Measurements from ENCODE around the gene BCL11B. TPM values are rescaled to one million over a fixed set of nuclear protein-coding genes. Genes with fewer than 3 reads are reported as not detected.
"Not testable (repeated sequence)": the region's sequence is repeated elsewhere in the genome, so short reads cannot be mapped to it uniquely, and the experiment has no call there.

BCL11B gene
- total and polyA plus RNA-seq, 2 donors: 15.1 to 55.5 TPM

- Histone ChIP-seq H3K4me1 (ENCODE audit: control insufficient read depth in 2 of 2, insufficient read depth in 2 of 2, low read length in 2 of 2) (peaks cover 6 to 94% of the 10 kb centered on the region in 2 donors), H3K36me3 (ENCODE audit: control insufficient read depth in 2 of 2, insufficient read depth in 2 of 2, low read length in 1 of 2) (peaks cover 79 to 99% of the 10 kb centered on the region in 2 donors), H3K27me3 (ENCODE audit: control insufficient read depth in 2 of 2, insufficient read depth in 1 of 2, low read length in 1 of 2) (no peaks in the 10 kb centered on the region), H3K27ac (ENCODE audit: low read depth in 1 of 2, low read length in 1 of 2) (peak overlapping the region; percentile 39 to 48), H3K4me3 (ENCODE audit: low read length in 2 of 2) (no peak overlapping the region), H3K9me3 (ENCODE audit: control insufficient read depth in 2 of 2, insufficient read depth in 1 of 2, low read length in 1 of 2) (no peaks in the 10 kb centered on the region)
- no peak for DNase-seq (ENCODE audit: low read depth in 6 of 9, low spot score in 9 of 9)
- WGBS: 78% methylated on average over 17 of the region's 17 CpGs
These were observed 38.6 kb downstream of the BCL11B start for GRCh38 chr14:99233222-99234035.

GRCh38 chr14:99232714-99233214, 39.2 kb downstream of the BCL11B start:
- Histone ChIP-seq H3K4me3 (ENCODE audit: low read length in 2 of 2) (no peak overlapping the region), H3K4me1 (ENCODE audit: control insufficient read depth in 2 of 2, insufficient read depth in 2 of 2, low read length in 2 of 2) (peaks cover 4 to 93% of the 10 kb centered on the region in 2 donors), H3K36me3 (ENCODE audit: control insufficient read depth in 2 of 2, insufficient read depth in 2 of 2, low read length in 1 of 2) (peaks cover 79 to 99% of the 10 kb centered on the region in 2 donors), H3K27ac (ENCODE audit: low read depth in 1 of 2, low read length in 1 of 2) (peak overlapping the region; percentile 21 to 72), H3K27me3 (ENCODE audit: control insufficient read depth in 2 of 2, insufficient read depth in 1 of 2, low read length in 1 of 2) (no peaks in the 10 kb centered on the region), H3K9me3 (ENCODE audit: control insufficient read depth in 2 of 2, insufficient read depth in 1 of 2, low read length in 1 of 2) (no peaks in the 10 kb centered on the region)
- DNase-seq (ENCODE audit: low read depth in 6 of 9, low spot score in 9 of 9): no peak
- WGBS: 87% methylated on average over 3 of the region's 3 CpGs

- DNase-seq (ENCODE audit: low read depth in 6 of 9, low spot score in 9 of 9): no peak
- no peak overlapping the region for H3K4me3 ChIP-seq (ENCODE audit: low read length in 2 of 2)
- H3K9me3 ChIP-seq (ENCODE audit: control insufficient read depth in 2 of 2, insufficient read depth in 1 of 2, low read length in 1 of 2): no peaks in the 10 kb centered on the region
- 63% methylated on average over 21 of the region's 21 CpGs for WGBS
- H3K27ac ChIP-seq (ENCODE audit: low read depth in 1 of 2, low read length in 1 of 2): peak overlapping the region; percentile 26 to 44
- no peaks in the 10 kb centered on the region for H3K27me3 ChIP-seq (ENCODE audit: control insufficient read depth in 2 of 2, insufficient read depth in 1 of 2, low read length in 1 of 2)
- H3K36me3 ChIP-seq (ENCODE audit: control insufficient read depth in 2 of 2, insufficient read depth in 2 of 2, low read length in 1 of 2): peaks cover 81 to 100% of the 10 kb centered on the region in 2 donors
- H3K4me1 ChIP-seq (ENCODE audit: control insufficient read depth in 2 of 2, insufficient read depth in 2 of 2, low read length in 2 of 2): peaks cover 2 to 94% of the 10 kb centered on the region in 2 donors
These were observed 39.9 kb downstream of the BCL11B start for GRCh38 chr14:99231850-99232713.

- WGBS: 66% methylated on average over 38 of the region's 38 CpGs
- H3K4me1 ChIP-seq (ENCODE audit: control insufficient read depth in 2 of 2, insufficient read depth in 2 of 2, low read length in 2 of 2): peaks cover 5 to 92% of the 10 kb centered on the region in 2 donors
- H3K27ac ChIP-seq (ENCODE audit: low read depth in 1 of 2, low read length in 1 of 2): peak overlapping the region; percentile 44 to 72
- no peaks in the 10 kb centered on the region for H3K27me3 ChIP-seq (ENCODE audit: control insufficient read depth in 2 of 2, insufficient read depth in 1 of 2, low read length in 1 of 2)
- H3K9me3 ChIP-seq (ENCODE audit: control insufficient read depth in 2 of 2, insufficient read depth in 1 of 2, low read length in 1 of 2): no peaks in the 10 kb centered on the region
- DNase-seq (ENCODE audit: low read depth in 6 of 9, low spot score in 9 of 9): no peak
- peak overlapping the region in 1 of 2 donors; percentile 8 for H3K4me3 ChIP-seq (ENCODE audit: low read length in 2 of 2)
- peaks cover 84 to 100% of the 10 kb centered on the region in 2 donors for H3K36me3 ChIP-seq (ENCODE audit: control insufficient read depth in 2 of 2, insufficient read depth in 2 of 2, low read length in 1 of 2)
These were observed 40.7 kb downstream of the BCL11B start for GRCh38 chr14:99231161-99231849.

- no peaks in the 10 kb centered on the region for H3K27me3 ChIP-seq (ENCODE audit: control insufficient read depth in 2 of 2, insufficient read depth in 1 of 2, low read length in 1 of 2)
These were observed 41.5 kb downstream of the BCL11B start for GRCh38 chr14:99230208-99231151.

GRCh38 chr14:99229654-99230207, 42.3 kb downstream of the BCL11B start:
- Histone ChIP-seq H3K27ac (ENCODE audit: low read depth in 1 of 2, low read length in 1 of 2) (peak overlapping the region; percentile 61 to 62), H3K4me1 (ENCODE audit: control insufficient read depth in 2 of 2, insufficient read depth in 2 of 2, low read length in 2 of 2) (peaks cover 9 to 93% of the 10 kb centered on the region in 2 donors), H3K9me3 (ENCODE audit: control insufficient read depth in 2 of 2, insufficient read depth in 1 of 2, low read length in 1 of 2) (no peaks in the 10 kb centered on the region), H3K27me3 (ENCODE audit: control insufficient read depth in 2 of 2, insufficient read depth in 1 of 2, low read length in 1 of 2) (no peaks in the 10 kb centered on the region), H3K36me3 (ENCODE audit: control insufficient read depth in 2 of 2, insufficient read depth in 2 of 2, low read length in 1 of 2) (peaks cover 95 to 100% of the 10 kb centered on the region in 2 donors), H3K4me3 (ENCODE audit: low read length in 2 of 2) (peak overlapping the region in 1 of 2 donors; percentile 1)
- 63% methylated on average over 10 of the region's 10 CpGs for WGBS
- no peak for DNase-seq (ENCODE audit: low read depth in 6 of 9, low spot score in 9 of 9)

More at GRCh38 chr14:99230208-99231151, 41.5 kb downstream of the BCL11B start:
- 70% methylated on average over 23 of the region's 23 CpGs for WGBS
- Histone ChIP-seq H3K9me3 (ENCODE audit: control insufficient read depth in 2 of 2, insufficient read depth in 1 of 2, low read length in 1 of 2) (no peaks in the 10 kb centered on the region), H3K36me3 (ENCODE audit: control insufficient read depth in 2 of 2, insufficient read depth in 2 of 2, low read length in 1 of 2) (peaks cover 92 to 100% of the 10 kb centered on the region in 2 donors), H3K27ac (ENCODE audit: low read depth in 1 of 2, low read length in 1 of 2) (peak overlapping the region; percentile 61 to 72), H3K4me1 (ENCODE audit: control insufficient read depth in 2 of 2, insufficient read depth in 2 of 2, low read length in 2 of 2) (peaks cover 9 to 92% of the 10 kb centered on the region in 2 donors), H3K4me3 (ENCODE audit: low read length in 2 of 2) (no peak overlapping the region)
- DNase-seq (ENCODE audit: low read depth in 6 of 9, low spot score in 9 of 9): peak in 2 of 9 donors; percentile 45 to 61

- H3K9me3 ChIP-seq (ENCODE audit: control insufficient read depth in 2 of 2, insufficient read depth in 1 of 2, low read length in 1 of 2); H3K4me3 ChIP-seq (ENCODE audit: low read length in 2 of 2); H3K27ac ChIP-seq (ENCODE audit: low read depth in 1 of 2, low read length in 1 of 2); H3K27me3 ChIP-seq (ENCODE audit: control insufficient read depth in 2 of 2, insufficient read depth in 1 of 2, low read length in 1 of 2); DNase-seq (ENCODE audit: low read depth in 6 of 9, low spot score in 9 of 9): not testable (repeated sequence)
- Histone ChIP-seq H3K36me3 (ENCODE audit: control insufficient read depth in 2 of 2, insufficient read depth in 2 of 2, low read length in 1 of 2) (peaks cover 96 to 100% of the 10 kb centered on the region in 2 donors), H3K4me1 (ENCODE audit: control insufficient read depth in 2 of 2, insufficient read depth in 2 of 2, low read length in 2 of 2) (peaks cover 9 to 93% of the 10 kb centered on the region in 2 donors)
- 87% methylated on average over 4 of the region's 4 CpGs for WGBS
These were observed 43.2 kb downstream of the BCL11B start for GRCh38 chr14:99228760-99229159.

Data from thymus (tissue), 11 donors.